Osteocyte (in vitro differentiated cells): ENCODE results near the gene DLG5. TPM values are rescaled to one million over a fixed set of nuclear protein-coding genes. Genes with fewer than 3 reads are reported as not detected.

ENCODE experiments used
- DNase-seq: peaks from one replicate; pipeline ENCODE4 v3.0.0; 2021; ENCODE audit warnings: mixed read lengths; ENCODE audit not compliant: unreplicated experiment; ENCODE audit errors: extremely low spot score
- H3K27ac Mint-ChIP-seq: one replicate; pipeline ENCODE4 v1.8.0; 2021; ENCODE audit warnings: mild to moderate bottlenecking, mixed read lengths; ENCODE audit not compliant: unreplicated experiment
- H3K27me3 Mint-ChIP-seq: one replicate; pipeline ENCODE4 v1.8.0; 2021; ENCODE audit warnings: mixed read lengths; ENCODE audit not compliant: unreplicated experiment
- H3K36me3 Mint-ChIP-seq: one replicate; pipeline ENCODE4 v1.8.0; 2021; ENCODE audit warnings: mixed read lengths; ENCODE audit not compliant: unreplicated experiment
- H3K4me1 Mint-ChIP-seq: one replicate; pipeline ENCODE4 v1.8.0; 2021; ENCODE audit warnings: mixed read lengths; ENCODE audit not compliant: unreplicated experiment
- H3K4me3 Mint-ChIP-seq: one replicate; pipeline ENCODE4 v1.8.0; 2021; ENCODE audit warnings: mild to moderate bottlenecking, moderate library complexity, mixed read lengths; ENCODE audit not compliant: unreplicated experiment
- H3K9me3 Mint-ChIP-seq: one replicate; pipeline ENCODE4 v1.8.0; 2021; ENCODE audit warnings: mixed read lengths; ENCODE audit not compliant: unreplicated experiment
- total RNA-seq: library from RNA; stranded (reverse); gene quantifications from 2 replicates; pipeline ENCODE4 v1.2.1, GENCODE V29; 2021
- TF ChIP-seq, protein P1 (sequence below): fragments of 200-600 bp; sonication (generic); IDR thresholded peaks from 2 replicates; pipeline ENCODE4 v1.5.0; 2021; ENCODE audit warnings: antibody characterized with exemption, mild to moderate bottlenecking, moderate library complexity

DLG5 gene
- total RNA-seq, 1 donor from 2014 or later: 69.8 TPM

DNA sequence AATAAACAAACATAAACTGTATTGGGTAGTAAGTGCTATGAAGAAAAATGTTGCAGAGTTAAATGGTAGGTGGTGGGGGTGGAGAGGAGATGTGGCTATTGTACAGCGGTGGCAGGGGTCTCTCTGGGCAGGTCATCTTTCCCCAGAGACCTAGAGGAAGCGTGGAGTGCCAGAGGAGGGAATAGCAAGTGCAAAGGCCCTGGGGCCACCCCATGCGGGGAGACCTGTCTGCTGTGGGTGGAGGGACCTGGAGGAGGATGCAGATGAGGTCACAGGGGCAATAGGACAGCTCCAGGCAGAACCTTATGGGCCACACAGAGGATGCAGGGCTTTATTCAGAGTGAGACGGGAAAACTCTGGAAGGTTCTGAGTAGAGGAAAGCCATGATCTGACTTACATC, 47.5 kb downstream of the DLG5 start:
- Mint-ChIP-seq H3K27me3 (no peaks in the 10 kb centered on the region), H3K4me3 (no peak overlapping the region), H3K4me1 (peaks cover 43% of the 10 kb centered on the region), H3K9me3 (no peaks in the 10 kb centered on the region), H3K27ac (peak overlapping the region; percentile 80), H3K36me3 (peaks cover 3% of the 10 kb centered on the region)
- DNase-seq: no peak
- TF ChIP-seq, protein P1, sequence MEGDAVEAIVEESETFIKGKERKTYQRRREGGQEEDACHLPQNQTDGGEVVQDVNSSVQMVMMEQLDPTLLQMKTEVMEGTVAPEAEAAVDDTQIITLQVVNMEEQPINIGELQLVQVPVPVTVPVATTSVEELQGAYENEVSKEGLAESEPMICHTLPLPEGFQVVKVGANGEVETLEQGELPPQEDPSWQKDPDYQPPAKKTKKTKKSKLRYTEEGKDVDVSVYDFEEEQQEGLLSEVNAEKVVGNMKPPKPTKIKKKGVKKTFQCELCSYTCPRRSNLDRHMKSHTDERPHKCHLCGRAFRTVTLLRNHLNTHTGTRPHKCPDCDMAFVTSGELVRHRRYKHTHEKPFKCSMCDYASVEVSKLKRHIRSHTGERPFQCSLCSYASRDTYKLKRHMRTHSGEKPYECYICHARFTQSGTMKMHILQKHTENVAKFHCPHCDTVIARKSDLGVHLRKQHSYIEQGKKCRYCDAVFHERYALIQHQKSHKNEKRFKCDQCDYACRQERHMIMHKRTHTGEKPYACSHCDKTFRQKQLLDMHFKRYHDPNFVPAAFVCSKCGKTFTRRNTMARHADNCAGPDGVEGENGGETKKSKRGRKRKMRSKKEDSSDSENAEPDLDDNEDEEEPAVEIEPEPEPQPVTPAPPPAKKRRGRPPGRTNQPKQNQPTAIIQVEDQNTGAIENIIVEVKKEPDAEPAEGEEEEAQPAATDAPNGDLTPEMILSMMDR: no peak

DNA sequence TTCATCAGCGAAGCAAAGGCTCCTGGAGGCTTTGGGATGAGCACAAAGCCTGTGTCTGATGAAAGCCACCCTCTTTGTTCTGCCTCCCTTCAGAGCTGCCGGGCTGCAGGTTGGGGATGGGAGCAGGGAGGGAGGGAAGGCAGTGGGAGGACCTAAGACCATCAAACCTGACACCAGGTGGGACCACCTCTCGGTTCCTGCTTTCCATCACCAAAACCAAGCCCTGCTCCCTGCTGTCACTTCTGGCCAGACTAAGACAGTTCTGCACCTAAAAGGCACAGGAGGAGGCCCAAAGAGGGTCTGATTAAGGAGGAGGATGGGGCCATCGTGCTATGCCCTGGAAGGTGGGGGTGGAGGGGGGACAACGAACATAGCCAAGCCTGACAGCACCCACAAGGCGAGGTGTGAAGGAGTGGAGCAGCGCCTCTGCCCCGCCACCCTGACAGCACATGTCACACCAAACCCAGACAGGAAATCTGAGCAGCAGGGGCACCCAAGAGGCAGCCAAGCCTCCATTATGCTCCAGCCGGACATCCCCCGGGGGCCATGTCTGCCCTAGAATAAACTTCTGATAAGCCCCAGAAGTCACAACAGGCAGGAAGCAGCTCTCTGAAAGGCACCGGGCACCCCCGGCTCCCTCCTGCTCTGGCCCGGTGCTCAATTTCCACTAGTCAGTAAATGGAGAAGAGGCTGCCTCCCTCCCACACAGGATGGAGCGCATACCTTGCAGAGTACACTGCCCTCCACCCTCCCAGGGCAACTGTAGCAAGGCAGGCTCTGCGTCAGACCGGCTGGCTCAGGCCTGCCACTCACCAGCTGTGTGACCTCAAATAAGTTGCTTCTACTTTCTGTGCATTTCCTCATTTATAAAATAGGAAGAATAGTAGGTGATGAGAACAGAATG, 48.9 kb downstream of the DLG5 start:
- H3K27me3 Mint-ChIP-seq: no peaks in the 10 kb centered on the region
- no peak for DNase-seq
- peaks cover 3% of the 10 kb centered on the region for H3K36me3 Mint-ChIP-seq
- H3K4me3 Mint-ChIP-seq: peak overlapping the region; percentile 22
- TF ChIP-seq, protein P1: no peak
- no peaks in the 10 kb centered on the region for H3K9me3 Mint-ChIP-seq
- peak overlapping the region; percentile 80 for H3K27ac Mint-ChIP-seq
- peaks cover 50% of the 10 kb centered on the region for H3K4me1 Mint-ChIP-seq

DNA sequence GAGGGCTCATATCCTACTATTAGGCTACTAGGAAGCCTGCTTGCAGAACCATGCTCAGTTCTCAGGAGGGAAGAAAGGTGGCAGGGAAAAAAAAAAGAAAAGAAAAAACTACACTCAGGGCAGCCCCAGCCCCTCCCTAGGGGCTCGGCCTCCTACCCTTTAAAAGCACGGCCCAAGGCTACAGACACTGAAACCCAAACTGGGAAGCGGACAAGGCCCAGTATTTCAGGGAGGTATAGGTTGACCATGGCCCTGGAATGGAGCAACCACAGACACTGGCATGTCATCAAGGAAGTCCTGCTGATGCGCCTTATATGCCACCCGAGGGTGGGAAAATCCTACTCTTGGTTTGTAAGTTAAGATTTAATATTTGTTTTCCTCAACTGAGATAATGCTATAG, 50.8 kb downstream of the DLG5 start:
- peak overlapping the region; percentile 34 for H3K27ac Mint-ChIP-seq
- DNase-seq: no peak

DNA sequence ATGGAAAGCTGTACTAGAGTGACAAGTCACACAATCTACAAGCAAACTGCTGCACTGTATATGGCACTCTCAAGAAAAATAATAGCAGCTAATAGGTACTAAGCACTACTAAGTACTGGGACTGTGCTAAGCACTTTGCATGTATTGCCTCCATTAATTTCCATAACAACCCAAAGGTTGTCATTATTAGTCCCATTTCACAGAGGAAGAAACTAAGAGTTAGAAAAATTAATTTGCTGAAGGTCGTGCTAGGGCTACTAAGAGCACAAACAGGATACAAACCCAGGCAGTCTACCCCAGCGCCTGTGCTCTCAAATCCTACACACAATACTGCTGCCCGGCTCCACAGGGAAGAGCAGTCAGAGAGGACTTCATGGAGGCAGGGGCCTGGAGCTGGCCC, 51.7 kb downstream of the DLG5 start:
- Mint-ChIP-seq H3K36me3 (peaks cover 2% of the 10 kb centered on the region), H3K4me1 (peaks cover 59% of the 10 kb centered on the region), H3K27ac (peak overlapping the region; percentile 57), H3K27me3 (no peaks in the 10 kb centered on the region), H3K9me3 (no peaks in the 10 kb centered on the region), H3K4me3 (no peak overlapping the region)
- DNase-seq: no peak
- TF ChIP-seq, protein P1: no peak

More for the DNA sequence above, 50.8 kb downstream of the DLG5 start:
- H3K36me3 Mint-ChIP-seq: peaks cover 2% of the 10 kb centered on the region
- no peaks in the 10 kb centered on the region for H3K9me3 Mint-ChIP-seq
- TF ChIP-seq, protein P1: no peak
- no peak overlapping the region for H3K4me3 Mint-ChIP-seq
- no peaks in the 10 kb centered on the region for H3K27me3 Mint-ChIP-seq
- H3K4me1 Mint-ChIP-seq: peaks cover 59% of the 10 kb centered on the region

DNA sequence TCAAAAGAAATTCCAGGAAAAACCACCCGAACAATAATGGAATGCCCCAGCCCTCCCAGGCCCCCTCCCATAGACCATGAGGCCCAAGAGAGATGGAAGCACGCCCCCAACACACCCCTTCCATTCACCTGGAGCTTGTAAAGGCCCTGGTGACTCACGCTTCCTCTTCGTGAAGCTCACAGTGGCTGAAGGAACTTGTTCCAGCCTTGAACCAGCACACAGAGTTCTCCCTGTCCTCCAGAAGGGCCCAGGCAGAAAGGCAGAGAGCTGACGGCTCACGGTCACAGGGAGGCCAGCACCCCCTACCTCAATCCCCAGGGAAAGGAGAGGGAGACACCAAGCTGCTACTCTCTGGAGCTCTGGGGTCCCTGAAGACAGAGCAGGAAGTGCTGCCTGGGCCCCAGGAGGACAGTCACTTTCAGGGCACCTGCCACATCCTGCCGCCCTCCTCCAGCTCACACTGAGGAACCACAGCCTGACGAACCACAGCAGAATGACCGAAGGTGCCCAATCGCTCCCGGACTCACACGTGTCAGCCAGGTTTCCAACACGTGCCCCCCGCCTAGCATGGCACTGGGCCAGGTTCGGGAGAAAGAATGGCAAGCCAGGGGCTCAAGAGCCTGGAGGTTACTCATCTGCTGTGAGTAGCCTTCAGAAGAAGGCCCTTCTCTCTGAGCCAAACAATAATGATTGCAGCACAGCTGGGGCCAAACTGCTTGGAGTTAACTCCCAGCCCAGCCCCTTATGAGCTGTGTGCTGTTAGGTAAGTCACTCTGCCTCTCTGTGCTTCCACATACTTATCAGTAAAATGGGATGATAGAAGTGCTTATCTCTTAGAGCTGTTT, 52.8 kb downstream of the DLG5 start:
- no peaks in the 10 kb centered on the region for H3K9me3 Mint-ChIP-seq
- no peaks in the 10 kb centered on the region for H3K27me3 Mint-ChIP-seq
- TF ChIP-seq, protein P1: no peak
- no peak for DNase-seq
- H3K4me1 Mint-ChIP-seq: peaks cover 51% of the 10 kb centered on the region
- H3K36me3 Mint-ChIP-seq: peaks cover 1% of the 10 kb centered on the region
- no peak overlapping the region for H3K27ac Mint-ChIP-seq
- H3K4me3 Mint-ChIP-seq: no peak overlapping the region
